HepG2 (cell line): ENCODE data around the gene B4GALT5. TPM values are rescaled to one million over a fixed set of nuclear protein-coding genes. Genes with fewer than 3 reads are reported as not detected.

Experiments used
- AHR ChIP-seq: IDR thresholded peaks from 2 replicates; pipeline ENCODE4 v1.6.1; 2018; ENCODE audit warnings: missing genetic modification reagents, missing compliant biosample characterization
- CENPT ChIP-seq: sonication (generic); formaldehyde crosslinking; IDR thresholded peaks from 2 replicates; pipeline ENCODE4 v1.8.0; 2022; ENCODE audit warnings: low read depth, mild to moderate bottlenecking, moderate library complexity, missing genetic modification reagents
- DNMT1 ChIP-seq: sonication (generic); formaldehyde crosslinking; IDR thresholded peaks from 2 replicates; pipeline ENCODE4 v1.5.1; 2020; ENCODE audit warnings: mild to moderate bottlenecking, missing genetic modification reagents
- HNRNPUL1 ChIP-seq: fragments of 200-400 bp; formaldehyde crosslinking; IDR thresholded peaks from 2 replicates; pipeline ENCODE4 v1.6.1; 2017; ENCODE audit warnings: low read depth, mild to moderate bottlenecking, low read length, moderate library complexity
- RNF2 ChIP-seq: fragments of 450-650 bp; conservative IDR thresholded peaks from 2 replicates; pipeline ENCODE4 v1.6.1; 2016; ENCODE audit warnings: low read depth
- SP5 ChIP-seq: IDR thresholded peaks from 2 replicates; pipeline ENCODE4 v1.6.1; 2016; ENCODE audit warnings: low read depth, borderline replicate concordance
- THRA ChIP-seq: sonication (generic); formaldehyde crosslinking; IDR thresholded peaks from 2 replicates; pipeline ENCODE4 v1.4.0; 2020; ENCODE audit warnings: missing genetic modification reagents, borderline replicate concordance
- ZFP36L1 ChIP-seq: sonication (generic); formaldehyde crosslinking; IDR thresholded peaks from 2 replicates; pipeline ENCODE4 v1.8.0; 2022; ENCODE audit warnings: mild to moderate bottlenecking, missing genetic modification reagents, moderate library complexity
- ZNF547 ChIP-seq: sonication (generic); formaldehyde crosslinking; IDR thresholded peaks from 2 replicates; pipeline ENCODE4 v1.5.1; 2020; ENCODE audit warnings: mild to moderate bottlenecking, missing genetic modification reagents
- polyA plus RNA-seq, 8 experiments: library from polyadenylated mRNA; depleted of rRNA in 3 of 8; stranded (reverse) in 7 of 8; unstranded in 1 of 8; fragments of >200 nt; fragmentation: Illumina TruSeq in 4 of 8; extraction: Trizol in 4 of 8; gene quantifications; 2 replicates each; pipeline versions ENCODE4 v1.2.1 to v1.2.3, GENCODE V29; 2011 to 2016; ENCODE audit warnings: low read depth in 4 of 8, missing spikeins in 1 of 8, mixed read lengths in 1 of 8; ENCODE audit not compliant: insufficient read depth in 1 of 8
- total RNA-seq, 5 experiments: library from RNA; depleted of rRNA; stranded (reverse); fragments of >200 nt; fragmentation: Illumina TruSeq; extraction: Trizol; gene quantifications; 2 replicates each; pipeline ENCODE4 v1.2.3, GENCODE V29; 2016; ENCODE audit warnings: low read depth in 1 of 5
- TF ChIP-seq, protein P1 (sequence below): sonication (generic); formaldehyde crosslinking; IDR thresholded peaks from 2 replicates; pipeline ENCODE4 v1.5.1; 2020; ENCODE audit warnings: missing genetic modification reagents, mild to moderate bottlenecking, borderline replicate concordance
- TF ChIP-seq, protein P2 (sequence below): sonication (generic); formaldehyde crosslinking; IDR thresholded peaks from 2 replicates; pipeline ENCODE4 v1.4.0; 2020; ENCODE audit warnings: missing genetic modification reagents
- TF ChIP-seq, protein P3 (sequence below): IDR thresholded peaks from 2 replicates; pipeline ENCODE4 v1.6.1; 2016; ENCODE audit warnings: missing compliant biosample characterization, missing genetic modification reagents, borderline replicate concordance

The B4GALT5 gene
- total and polyA plus RNA-seq, 2 of the 13 experiments (the other 11 are each of a cell fraction or from before 2014, with no cell fraction given), result 27.3 to 30.9 TPM

GRCh38 chr20:49612127-49612738, 101.4 kb downstream of the B4GALT5 start (continued):
- TF ChIP-seq, protein P1, sequence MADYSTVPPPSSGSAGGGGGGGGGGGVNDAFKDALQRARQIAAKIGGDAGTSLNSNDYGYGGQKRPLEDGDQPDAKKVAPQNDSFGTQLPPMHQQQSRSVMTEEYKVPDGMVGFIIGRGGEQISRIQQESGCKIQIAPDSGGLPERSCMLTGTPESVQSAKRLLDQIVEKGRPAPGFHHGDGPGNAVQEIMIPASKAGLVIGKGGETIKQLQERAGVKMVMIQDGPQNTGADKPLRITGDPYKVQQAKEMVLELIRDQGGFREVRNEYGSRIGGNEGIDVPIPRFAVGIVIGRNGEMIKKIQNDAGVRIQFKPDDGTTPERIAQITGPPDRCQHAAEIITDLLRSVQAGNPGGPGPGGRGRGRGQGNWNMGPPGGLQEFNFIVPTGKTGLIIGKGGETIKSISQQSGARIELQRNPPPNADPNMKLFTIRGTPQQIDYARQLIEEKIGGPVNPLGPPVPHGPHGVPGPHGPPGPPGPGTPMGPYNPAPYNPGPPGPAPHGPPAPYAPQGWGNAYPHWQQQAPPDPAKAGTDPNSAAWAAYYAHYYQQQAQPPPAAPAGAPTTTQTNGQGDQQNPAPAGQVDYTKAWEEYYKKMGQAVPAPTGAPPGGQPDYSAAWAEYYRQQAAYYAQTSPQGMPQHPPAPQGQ, result 0 out of 2 replicates have a peak, but pooled peaks have one; percentile 40
- TF ChIP-seq, protein P2, sequence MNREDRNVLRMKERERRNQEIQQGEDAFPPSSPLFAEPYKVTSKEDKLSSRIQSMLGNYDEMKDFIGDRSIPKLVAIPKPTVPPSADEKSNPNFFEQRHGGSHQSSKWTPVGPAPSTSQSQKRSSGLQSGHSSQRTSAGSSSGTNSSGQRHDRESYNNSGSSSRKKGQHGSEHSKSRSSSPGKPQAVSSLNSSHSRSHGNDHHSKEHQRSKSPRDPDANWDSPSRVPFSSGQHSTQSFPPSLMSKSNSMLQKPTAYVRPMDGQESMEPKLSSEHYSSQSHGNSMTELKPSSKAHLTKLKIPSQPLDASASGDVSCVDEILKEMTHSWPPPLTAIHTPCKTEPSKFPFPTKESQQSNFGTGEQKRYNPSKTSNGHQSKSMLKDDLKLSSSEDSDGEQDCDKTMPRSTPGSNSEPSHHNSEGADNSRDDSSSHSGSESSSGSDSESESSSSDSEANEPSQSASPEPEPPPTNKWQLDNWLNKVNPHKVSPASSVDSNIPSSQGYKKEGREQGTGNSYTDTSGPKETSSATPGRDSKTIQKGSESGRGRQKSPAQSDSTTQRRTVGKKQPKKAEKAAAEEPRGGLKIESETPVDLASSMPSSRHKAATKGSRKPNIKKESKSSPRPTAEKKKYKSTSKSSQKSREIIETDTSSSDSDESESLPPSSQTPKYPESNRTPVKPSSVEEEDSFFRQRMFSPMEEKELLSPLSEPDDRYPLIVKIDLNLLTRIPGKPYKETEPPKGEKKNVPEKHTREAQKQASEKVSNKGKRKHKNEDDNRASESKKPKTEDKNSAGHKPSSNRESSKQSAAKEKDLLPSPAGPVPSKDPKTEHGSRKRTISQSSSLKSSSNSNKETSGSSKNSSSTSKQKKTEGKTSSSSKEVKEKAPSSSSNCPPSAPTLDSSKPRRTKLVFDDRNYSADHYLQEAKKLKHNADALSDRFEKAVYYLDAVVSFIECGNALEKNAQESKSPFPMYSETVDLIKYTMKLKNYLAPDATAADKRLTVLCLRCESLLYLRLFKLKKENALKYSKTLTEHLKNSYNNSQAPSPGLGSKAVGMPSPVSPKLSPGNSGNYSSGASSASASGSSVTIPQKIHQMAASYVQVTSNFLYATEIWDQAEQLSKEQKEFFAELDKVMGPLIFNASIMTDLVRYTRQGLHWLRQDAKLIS, result no peak
- TF ChIP-seq CENPT (no peak), HNRNPUL1 (no peak), AHR (CRISPR knock-in tag) (no peak), ZFP36L1 (CRISPR knock-in tag) (no peak), ZNF547 (CRISPR knock-in tag) (peak; percentile 49; the same call in 1 of the 2 replicates), THRA (CRISPR knock-in tag) (no peak), SP5 (CRISPR knock-in tag) (peak; percentile 47), RNF2 (no peak), DNMT1 (CRISPR knock-in tag) (no peak)
- TF ChIP-seq, protein P3, sequence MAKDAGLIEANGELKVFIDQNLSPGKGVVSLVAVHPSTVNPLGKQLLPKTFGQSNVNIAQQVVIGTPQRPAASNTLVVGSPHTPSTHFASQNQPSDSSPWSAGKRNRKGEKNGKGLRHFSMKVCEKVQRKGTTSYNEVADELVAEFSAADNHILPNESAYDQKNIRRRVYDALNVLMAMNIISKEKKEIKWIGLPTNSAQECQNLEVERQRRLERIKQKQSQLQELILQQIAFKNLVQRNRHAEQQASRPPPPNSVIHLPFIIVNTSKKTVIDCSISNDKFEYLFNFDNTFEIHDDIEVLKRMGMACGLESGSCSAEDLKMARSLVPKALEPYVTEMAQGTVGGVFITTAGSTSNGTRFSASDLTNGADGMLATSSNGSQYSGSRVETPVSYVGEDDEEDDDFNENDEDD, result peak; percentile 46; the same call in 1 of the 2 replicates
